Endothelial cell of umbilical vein (primary cell): ENCODE data around the gene ATP1A3. TPM values are rescaled to one million over a fixed set of nuclear protein-coding genes. Genes with fewer than 3 reads are reported as not detected.

Source experiments
- BruUV-seq: library from RNA; stranded (reverse); fragments of 400-500 nt; replicated peaks from 2 replicates; lab custom pipeline; 2021; lab: Mats Ljungman, UMichigan
- CTCF ChIA-PET: fragments of 300-600, 350-600 bp; sonication (Branson Sonifier 250); formaldehyde crosslinking; loops from one replicate; lab custom pipeline; 2021; ENCODE audit warnings: antibody characterized with exemption, inconsistent platforms; lab: Charles Lee
- POLR2A ChIA-PET: fragments of 300-600, 350-600 bp; sonication (Branson Sonifier 250); formaldehyde crosslinking; loops from one replicate; lab custom pipeline; 2021; ENCODE audit warnings: antibody characterized with exemption, inconsistent platforms; lab: Charles Lee
- DNase-seq: peaks from one replicate; pipeline ENCODE4 v3.0.0-alpha.2; 2011; ENCODE audit warnings: low read depth, low spot score
- FAIRE-seq: peaks from 2 replicates; lab custom pipeline; 2011; peaks lifted over from hg19 to GRCh38; lab: Jason Lieb, UNC
- H2AFZ ChIP-seq: 2 replicates; pipeline ENCODE4 v1.6.0; 2012; ENCODE audit warnings: low read depth, low read length, control low read depth, inconsistent platforms
- H3K27ac ChIP-seq: 2 replicates; pipeline ENCODE4 v1.5.1; 2011; ENCODE audit warnings: low read depth, mild to moderate bottlenecking, control low read depth, low read length, moderate library complexity; ENCODE audit not compliant: insufficient read depth
- H3K27me3 ChIP-seq, 2 experiments: 2 replicates each; pipeline versions ENCODE4 v1.6.0 to v1.6.1; 2011; ENCODE audit warnings: low read length in 2 of 2, mixed read lengths in 1 of 2; ENCODE audit not compliant: control insufficient read depth in 2 of 2, insufficient read depth in 2 of 2
- H3K36me3 ChIP-seq, 2 experiments: 2 replicates in 1 of 2; 3 replicates in 1 of 2; pipeline ENCODE4 v1.5.1; 2011; ENCODE audit warnings: low read length in 2 of 2, mild to moderate bottlenecking in 1 of 2, moderate library complexity in 1 of 2; ENCODE audit not compliant: control insufficient read depth in 2 of 2, insufficient read depth in 2 of 2; ENCODE audit errors: extremely low read depth in 1 of 2
- H3K4me1 ChIP-seq: 3 replicates; pipeline ENCODE4 v1.5.1; 2011; ENCODE audit warnings: mild to moderate bottlenecking, low read length; ENCODE audit not compliant: control insufficient read depth, insufficient read depth; ENCODE audit errors: extremely low read depth
- H3K4me2 ChIP-seq: 2 replicates; pipeline ENCODE4 v1.6.1; 2011; ENCODE audit warnings: low read length, control low read depth, mixed read lengths; ENCODE audit not compliant: insufficient read depth
- H3K4me3 ChIP-seq, 3 experiments: fragments of 200-600 bp in 1 of 3; sonication (generic), shearing (Covaris generic) in 1 of 3; replicated peaks in 1 of 3; 2 replicates each; pipeline ENCODE4 v1.5.1; 2011 to 2016; ENCODE audit warnings: control low read depth in 3 of 3, low read length in 3 of 3, mild to moderate bottlenecking in 2 of 3, inconsistent platforms in 1 of 3, low read depth in 1 of 3, moderate library complexity in 1 of 3; ENCODE audit not compliant: insufficient read depth in 1 of 3
- H3K79me2 ChIP-seq: 2 replicates; pipeline ENCODE4 v1.6.0; 2012; ENCODE audit warnings: low read length, inconsistent platforms; ENCODE audit not compliant: control insufficient read depth, insufficient read depth
- H3K9ac ChIP-seq: replicated peaks from 2 replicates; pipeline ENCODE3; 2011; ENCODE audit warnings: low read length, control low read depth; ENCODE audit not compliant: insufficient read depth; ENCODE audit errors: extremely low read depth
- H3K9me1 ChIP-seq: replicated peaks from 3 replicates; pipeline ENCODE4 v1.6.0; 2011; ENCODE audit warnings: mild to moderate bottlenecking, low read length; ENCODE audit not compliant: control insufficient read depth, insufficient read depth; ENCODE audit errors: extremely low read depth
- H3K9me3 ChIP-seq: replicated peaks from 2 replicates; pipeline ENCODE4 v1.5.1; 2012; ENCODE audit warnings: low read length, inconsistent platforms; ENCODE audit not compliant: control insufficient read depth, insufficient read depth
- H4K20me1 ChIP-seq: replicated peaks from 2 replicates; pipeline ENCODE3; 2011; ENCODE audit warnings: mild to moderate bottlenecking, low read length; ENCODE audit not compliant: control insufficient read depth, insufficient read depth; ENCODE audit errors: extremely low read depth
- CTCF ChIP-seq, 2 donors: IDR thresholded peaks; 1 replicate in 1 of 2; 2 replicates in 1 of 2; pipeline ENCODE4 v1.5.1; 2011; ENCODE audit warnings: low read length in 2 of 2, mild to moderate bottlenecking in 2 of 2, moderate library complexity in 2 of 2, control low read depth in 1 of 2, inconsistent platforms in 1 of 2, low read depth in 1 of 2; ENCODE audit not compliant: insufficient read depth in 1 of 2; ENCODE audit errors: extremely low read depth in 1 of 2
- EZH2 ChIP-seq: IDR thresholded peaks from 2 replicates; pipeline ENCODE4 v1.6.1; 2012; ENCODE audit warnings: borderline replicate concordance, low read depth, mild to moderate bottlenecking, moderate library complexity, low read length, inconsistent platforms; ENCODE audit not compliant: severe bottlenecking
- FOS ChIP-seq: IDR thresholded peaks from 2 replicates; pipeline ENCODE4 v1.6.1; 2011; ENCODE audit warnings: mild to moderate bottlenecking, low read length, moderate library complexity, borderline replicate concordance; ENCODE audit not compliant: insufficient read depth
- GATA2 ChIP-seq: IDR thresholded peaks from 2 replicates; pipeline ENCODE4 v1.7.0; 2011; ENCODE audit warnings: low read depth, mild to moderate bottlenecking, moderate library complexity, mixed read lengths, low read length; ENCODE audit not compliant: insufficient read length, insufficient read depth
- JUN ChIP-seq: IDR thresholded peaks from 2 replicates; pipeline ENCODE4 v1.6.1; 2011; ENCODE audit warnings: borderline replicate concordance, low read depth; ENCODE audit not compliant: insufficient read length, insufficient read depth
- MYC ChIP-seq: IDR thresholded peaks from one replicate; pipeline ENCODE4 v1.6.1; 2011; ENCODE audit warnings: mild to moderate bottlenecking, low read depth, low read length
- POLR2A ChIP-seq: IDR thresholded peaks from 2 replicates; pipeline ENCODE4 v1.6.1; 2012; ENCODE audit warnings: low read depth, mild to moderate bottlenecking, control low read depth, low read length
- POLR2AphosphoS5 ChIP-seq: IDR thresholded peaks from 2 replicates; pipeline ENCODE4 v1.6.1; 2012; ENCODE audit warnings: low read depth, mild to moderate bottlenecking, control low read depth, low read length, moderate library complexity; ENCODE audit not compliant: insufficient read depth
- dilution Hi-C: fragments of 300-500 bp; cut with MboI; formaldehyde crosslinking; loops from one replicate; pipeline ENCODE4 v1.15.0; 2019; ENCODE audit warnings: low sequenced_read_pairs; ENCODE audit not compliant: extremely low pct_ligation_motif_present
- intact Hi-C: fragments of 100-400 bp; cut with micrococcal nuclease; formaldehyde crosslinking; loops from one replicate; pipeline ENCODE4 v1.10.0; 2022
- polyA plus RNA-seq, 4 experiments: library from polyadenylated mRNA; depleted of rRNA in 3 of 4; stranded (reverse) in 3 of 4; unstranded in 1 of 4; fragments of >200 nt; gene quantifications; 2 replicates each; pipeline versions ENCODE4 v1.2.1 to v1.2.3, GENCODE V29; 2011 to 2012; ENCODE audit warnings: missing spikeins in 1 of 4
- total RNA-seq: library from RNA; stranded (reverse); gene quantifications from 2 replicates; pipeline ENCODE4 v1.2.3, GENCODE V29; 2021
- TF ChIP-seq, protein P1 (sequence below): IDR thresholded peaks from 2 replicates; pipeline ENCODE4 v1.6.1; 2011; ENCODE audit not compliant: insufficient read depth, insufficient read length

ATP1A3 gene
- total and polyA plus RNA-seq, 2 donors (not counting 3 experiments of a cell fraction or from before 2014, with no cell fraction given) = 0.40 TPM; not detected in 1

- no peaks in the 10 kb centered on the region for H4K20me1 ChIP-seq
- intact Hi-C loops (no loop called here), dilution Hi-C loops (no loop called here)
- no peak for FAIRE-seq
- no peaks in the 10 kb centered on the region for H3K4me1 ChIP-seq
- H3K9ac ChIP-seq = no peak overlapping the region
- H3K9me1 ChIP-seq = no peaks in the 10 kb centered on the region
- H3K4me2 ChIP-seq = no peak overlapping the region
- POLR2A ChIA-PET = no interaction called here
- no peaks in the 10 kb centered on the region for H3K9me3 ChIP-seq
- no peak overlapping the region for H3K27ac ChIP-seq
- TF ChIP-seq FOS = no peak
- TF ChIP-seq CTCF (IDR thresholded peaks at IDR 0.05; ENCODE audit: extremely low read depth in 1 of 2, insufficient read depth in 1 of 2, low read depth in 1 of 2, low read length in 2 of 2) = no peak
- TF ChIP-seq POLR2A = no peak
- TF ChIP-seq EZH2 = no peak
- no peak for TF ChIP-seq MYC
- no peak for TF ChIP-seq POLR2AphosphoS5
- TF ChIP-seq, protein P1, sequence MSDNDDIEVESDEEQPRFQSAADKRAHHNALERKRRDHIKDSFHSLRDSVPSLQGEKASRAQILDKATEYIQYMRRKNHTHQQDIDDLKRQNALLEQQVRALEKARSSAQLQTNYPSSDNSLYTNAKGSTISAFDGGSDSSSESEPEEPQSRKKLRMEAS = no peak
- TF ChIP-seq GATA2 = no peak
- no peak for TF ChIP-seq JUN
- H3K79me2 ChIP-seq = no peaks in the 10 kb centered on the region
- no TSS peak for BruUV-seq
- H2AFZ ChIP-seq = no peak overlapping the region
- DNase-seq = no peak
- no peaks in the 10 kb centered on the region for H3K36me3 ChIP-seq
- peaks cover 52 to 60% of the 10 kb centered on the region in 2 experiments for H3K27me3 ChIP-seq
- H3K4me3 ChIP-seq = no peak overlapping the region
- CTCF ChIA-PET = no interaction called here
Observed at GRCh38 chr19:41917676-41918075, 76.4 kb downstream of the ATP1A3 start.

Other genes with a start within 250 kb of the ATP1A3 start
- gene CEACAM6, start 238.7 kb downstream of the ATP1A3 start, total RNA-seq = not detected in 2 replicates
- not detected in 2 replicates for gene CEACAM6, start 238.7 kb downstream of the ATP1A3 start, polyA plus RNA-seq
- gene CEACAM3, start 197.6 kb downstream of the ATP1A3 start, total RNA-seq = not detected in 2 replicates
- gene CEACAM3, start 197.6 kb downstream of the ATP1A3 start, polyA plus RNA-seq = not detected in 2 replicates
- gene LYPD4, start 149.5 kb downstream of the ATP1A3 start, total RNA-seq = not detected in 2 replicates
- not detected in 2 replicates for gene LYPD4, start 149.5 kb downstream of the ATP1A3 start, polyA plus RNA-seq
- not detected in 2 replicates for gene DMRTC2, start 149.2 kb downstream of the ATP1A3 start, total RNA-seq
- gene DMRTC2, start 149.2 kb downstream of the ATP1A3 start, polyA plus RNA-seq = not detected in 2 replicates
- 2,195 and 2,234 TPM in 2 replicates for gene RPS19, start 134.0 kb downstream of the ATP1A3 start, total RNA-seq
- gene RPS19, start 134.0 kb downstream of the ATP1A3 start, polyA plus RNA-seq = 4,353 and 5,883 TPM in 2 replicates
- 0.35 TPM in 1 of 2 replicates, not detected in the other for gene CD79A, start 117.0 kb downstream of the ATP1A3 start, total RNA-seq
- 0.32 TPM in 2 replicates for gene CD79A, start 117.0 kb downstream of the ATP1A3 start, polyA plus RNA-seq
- gene ARHGEF1, start 111.0 kb downstream of the ATP1A3 start, total RNA-seq = 119 and 123 TPM in 2 replicates
- gene ARHGEF1, start 111.0 kb downstream of the ATP1A3 start, polyA plus RNA-seq = 60.6 and 65.4 TPM in 2 replicates
- not detected in 2 replicates for gene ERFL, start 65.8 kb downstream of the ATP1A3 start, total RNA-seq
- not detected in 2 replicates for gene ERFL, start 65.8 kb downstream of the ATP1A3 start, polyA plus RNA-seq
- gene RABAC1, start 34.9 kb downstream of the ATP1A3 start, total RNA-seq = 178 and 181 TPM in 2 replicates
- gene RABAC1, start 34.9 kb downstream of the ATP1A3 start, polyA plus RNA-seq = 591 and 769 TPM in 2 replicates
- 0.53 and 2.2 TPM in 2 replicates for gene GRIK5, start 76.0 kb upstream of the ATP1A3 start, total RNA-seq
- 0.80 and 1.0 TPM in 2 replicates for gene GRIK5, start 76.0 kb upstream of the ATP1A3 start, polyA plus RNA-seq
- gene ZNF574, start 81.9 kb upstream of the ATP1A3 start, total RNA-seq = 14.0 and 15.3 TPM in 2 replicates
- 13.6 and 20.3 TPM in 2 replicates for gene ZNF574, start 81.9 kb upstream of the ATP1A3 start, polyA plus RNA-seq
- gene POU2F2, start 138.2 kb upstream of the ATP1A3 start, total RNA-seq = 3.2 and 4.0 TPM in 2 replicates
- gene POU2F2, start 138.2 kb upstream of the ATP1A3 start, polyA plus RNA-seq = 3.7 and 4.1 TPM in 2 replicates
- gene DEDD2, start 223.4 kb upstream of the ATP1A3 start, total RNA-seq = 19.3 and 19.5 TPM in 2 replicates
- gene DEDD2, start 223.4 kb upstream of the ATP1A3 start, polyA plus RNA-seq = 34.8 and 38.5 TPM in 2 replicates
- gene ZNF526, start 226.1 kb upstream of the ATP1A3 start, total RNA-seq = 13.3 and 13.4 TPM in 2 replicates
- gene ZNF526, start 226.1 kb upstream of the ATP1A3 start, polyA plus RNA-seq = 6.5 and 8.0 TPM in 2 replicates
- 48.3 and 49.5 TPM in 2 replicates for gene GSK3A, start 248.4 kb upstream of the ATP1A3 start, total RNA-seq
- 73.7 and 74.7 TPM in 2 replicates for gene GSK3A, start 248.4 kb upstream of the ATP1A3 start, polyA plus RNA-seq